Measurements from ENCODE around the gene PEAR1.
"Not testable (repeated sequence)": the region's sequence is repeated elsewhere in the genome, so short reads cannot be mapped to it uniquely, and the experiment has no call there.

PEAR1 gene

GRCh38 chr1:156925154-156926010, 31.9 kb downstream of the PEAR1 start:
- Histone ChIP-seq H3K27me3 (ENCODE audit: control insufficient read depth, insufficient read depth, low read length) (peaks cover 96% of the 10 kb centered on the region), H3K9me3 (ENCODE audit: control insufficient read depth, insufficient read depth, low read depth, low read length) (no peaks in the 10 kb centered on the region), H3K4me3 (ENCODE audit: low read depth, low read length) (peak overlapping the region; percentile 62; the same call in 1 of the 2 replicates), H3K9ac (ENCODE audit: low read length) (no peak overlapping the region), H3K4me1 (ENCODE audit: control insufficient read depth, insufficient read depth, low read length) (peaks cover 16% of the 10 kb centered on the region), H3K27ac (ENCODE audit: low read depth, low read length) (no peak overlapping the region), H3K36me3 (ENCODE audit: control insufficient read depth, insufficient read depth, low read length) (no peaks in the 10 kb centered on the region)

- Histone ChIP-seq H3K27ac (ENCODE audit: low read depth, low read length) (no peak overlapping the region), H3K27me3 (ENCODE audit: control insufficient read depth, insufficient read depth, low read length) (peaks cover 96% of the 10 kb centered on the region), H3K4me3 (ENCODE audit: low read depth, low read length) (no peak overlapping the region), H3K4me1 (ENCODE audit: control insufficient read depth, insufficient read depth, low read length) (peaks cover 16% of the 10 kb centered on the region), H3K9me3 (ENCODE audit: control insufficient read depth, insufficient read depth, low read depth, low read length) (no peaks in the 10 kb centered on the region), H3K36me3 (ENCODE audit: control insufficient read depth, insufficient read depth, low read length) (no peaks in the 10 kb centered on the region), H3K9ac (ENCODE audit: low read length) (no peak overlapping the region)
Measured at GRCh38 chr1:156926175-156926574, 32.7 kb downstream of the PEAR1 start.

- H3K27ac ChIP-seq (ENCODE audit: low read depth, low read length); H3K36me3 ChIP-seq (ENCODE audit: control insufficient read depth, insufficient read depth, low read length); H3K9ac ChIP-seq (ENCODE audit: low read length); H3K9me3 ChIP-seq (ENCODE audit: control insufficient read depth, insufficient read depth, low read depth, low read length): not testable (repeated sequence)
- Histone ChIP-seq H3K27me3 (ENCODE audit: control insufficient read depth, insufficient read depth, low read length) (peaks cover 94% of the 10 kb centered on the region), H3K4me3 (ENCODE audit: low read depth, low read length) (peak overlapping the region; percentile 63), H3K4me1 (ENCODE audit: control insufficient read depth, insufficient read depth, low read length) (peaks cover 16% of the 10 kb centered on the region)
Measured at GRCh38 chr1:156926695-156927094, 33.2 kb downstream of the PEAR1 start.

GRCh38 chr1:156927215-156928042, 33.9 kb downstream of the PEAR1 start:
- Histone ChIP-seq H3K36me3 (ENCODE audit: control insufficient read depth, insufficient read depth, low read length) (no peaks in the 10 kb centered on the region), H3K9me3 (ENCODE audit: control insufficient read depth, insufficient read depth, low read depth, low read length) (no peaks in the 10 kb centered on the region), H3K27me3 (ENCODE audit: control insufficient read depth, insufficient read depth, low read length) (peaks cover 87% of the 10 kb centered on the region), H3K4me3 (ENCODE audit: low read depth, low read length) (peak overlapping the region; percentile 63), H3K27ac (ENCODE audit: low read depth, low read length) (no peak overlapping the region), H3K4me1 (ENCODE audit: control insufficient read depth, insufficient read depth, low read length) (peaks cover 18% of the 10 kb centered on the region), H3K9ac (ENCODE audit: low read length) (no peak overlapping the region)

GRCh38 chr1:156928043-156928602, 34.6 kb downstream of the PEAR1 start:
- Histone ChIP-seq H3K27ac (ENCODE audit: low read depth, low read length) (no peak overlapping the region), H3K4me3 (ENCODE audit: low read depth, low read length) (peak overlapping the region; percentile 63; the same call in 1 of the 2 replicates), H3K4me1 (ENCODE audit: control insufficient read depth, insufficient read depth, low read length) (peaks cover 15% of the 10 kb centered on the region; the same call in 1 of the 2 replicates), H3K9ac (ENCODE audit: low read length) (no peak overlapping the region), H3K27me3 (ENCODE audit: control insufficient read depth, insufficient read depth, low read length) (peaks cover 80% of the 10 kb centered on the region), H3K9me3 (ENCODE audit: control insufficient read depth, insufficient read depth, low read depth, low read length) (no peaks in the 10 kb centered on the region), H3K36me3 (ENCODE audit: control insufficient read depth, insufficient read depth, low read length) (0 out of 2 replicates have a peak, but pooled peaks cover under 1% of the 10 kb centered on the region)

GRCh38 chr1:156929596-156930238, 36.2 kb downstream of the PEAR1 start:
- Histone ChIP-seq H3K27ac (ENCODE audit: low read depth, low read length) (no peak overlapping the region), H3K9me3 (ENCODE audit: control insufficient read depth, insufficient read depth, low read depth, low read length) (no peaks in the 10 kb centered on the region), H3K36me3 (ENCODE audit: control insufficient read depth, insufficient read depth, low read length) (peaks cover 16% of the 10 kb centered on the region; the same call in 1 of the 2 replicates), H3K9ac (ENCODE audit: low read length) (no peak overlapping the region), H3K4me1 (ENCODE audit: control insufficient read depth, insufficient read depth, low read length) (peaks cover 11% of the 10 kb centered on the region; the same call in 1 of the 2 replicates), H3K27me3 (ENCODE audit: control insufficient read depth, insufficient read depth, low read length) (peaks cover 64% of the 10 kb centered on the region), H3K4me3 (ENCODE audit: low read depth, low read length) (no peak overlapping the region)

- H3K36me3 ChIP-seq (ENCODE audit: control insufficient read depth, insufficient read depth, low read length): peaks cover 22% of the 10 kb centered on the region
- H3K27me3 ChIP-seq (ENCODE audit: control insufficient read depth, insufficient read depth, low read length): peaks cover 56% of the 10 kb centered on the region
- no peak overlapping the region for H3K27ac ChIP-seq (ENCODE audit: low read depth, low read length)
- no peak overlapping the region for H3K4me3 ChIP-seq (ENCODE audit: low read depth, low read length)
- H3K9me3 ChIP-seq (ENCODE audit: control insufficient read depth, insufficient read depth, low read depth, low read length): no peaks in the 10 kb centered on the region
- peaks cover 8% of the 10 kb centered on the region; the same call in 1 of the 2 replicates for H3K4me1 ChIP-seq (ENCODE audit: control insufficient read depth, insufficient read depth, low read length)
- H3K9ac ChIP-seq (ENCODE audit: low read length): no peak overlapping the region
Measured at GRCh38 chr1:156930483-156930882, 37.0 kb downstream of the PEAR1 start.

- Histone ChIP-seq H3K36me3 (ENCODE audit: control insufficient read depth, insufficient read depth, low read length) (peaks cover 30% of the 10 kb centered on the region), H3K4me1 (ENCODE audit: control insufficient read depth, insufficient read depth, low read length) (peaks cover 12% of the 10 kb centered on the region; the same call in 1 of the 2 replicates), H3K9ac (ENCODE audit: low read length) (no peak overlapping the region), H3K4me3 (ENCODE audit: low read depth, low read length) (no peak overlapping the region), H3K27me3 (ENCODE audit: control insufficient read depth, insufficient read depth, low read length) (peaks cover 47% of the 10 kb centered on the region), H3K27ac (ENCODE audit: low read depth, low read length) (no peak overlapping the region), H3K9me3 (ENCODE audit: control insufficient read depth, insufficient read depth, low read depth, low read length) (no peaks in the 10 kb centered on the region)
Measured at GRCh38 chr1:156931211-156931952, 37.9 kb downstream of the PEAR1 start.

GRCh38 chr1:156931974-156932710, 38.6 kb downstream of the PEAR1 start:
- H3K4me3 ChIP-seq (ENCODE audit: low read depth, low read length): no peak overlapping the region
- peaks cover 12% of the 10 kb centered on the region; the same call in 1 of the 2 replicates for H3K4me1 ChIP-seq (ENCODE audit: control insufficient read depth, insufficient read depth, low read length)
- H3K27ac ChIP-seq (ENCODE audit: low read depth, low read length): no peak overlapping the region
- no peaks in the 10 kb centered on the region for H3K9me3 ChIP-seq (ENCODE audit: control insufficient read depth, insufficient read depth, low read depth, low read length)
- no peak overlapping the region for H3K9ac ChIP-seq (ENCODE audit: low read length)
- H3K27me3 ChIP-seq (ENCODE audit: control insufficient read depth, insufficient read depth, low read length): peaks cover 40% of the 10 kb centered on the region
- H3K36me3 ChIP-seq (ENCODE audit: control insufficient read depth, insufficient read depth, low read length): peaks cover 37% of the 10 kb centered on the region
